ENCODE measurements around the gene PELI2. TPM values are rescaled to one million over a fixed set of nuclear protein-coding genes. Genes with fewer than 3 reads are reported as not detected.

The PELI2 gene
- total RNA-seq, 1 experiment from 2014 or later: 19.5 TPM

GRCh38 chr14:56133547-56133946 is 15.3 kb downstream of the PELI2 start:
- H3K27ac Mint-ChIP-seq (ENCODE audit: unreplicated experiment): no peak overlapping the region
- H3K4me3 Mint-ChIP-seq (ENCODE audit: low read depth, unreplicated experiment): no peak overlapping the region
- H3K9me3 Mint-ChIP-seq (ENCODE audit: low read depth, unreplicated experiment): no peaks in the 10 kb centered on the region
- peaks cover 4% of the 10 kb centered on the region for H3K36me3 Mint-ChIP-seq (ENCODE audit: insufficient read depth, unreplicated experiment)
- no TSS peak for BruUV-seq (replicated peaks)
- H3K27me3 Mint-ChIP-seq (ENCODE audit: unreplicated experiment): no peaks in the 10 kb centered on the region
- intact Hi-C loops (cut with micrococcal nuclease; ENCODE audit: unreplicated experiment): no loop called here
- DNase-seq: no peak
- CTCF ChIA-PET: no interaction called here
- peaks cover 31% of the 10 kb centered on the region for H3K4me1 Mint-ChIP-seq (ENCODE audit: low read depth, unreplicated experiment)
- TF ChIP-seq, protein P1, sequence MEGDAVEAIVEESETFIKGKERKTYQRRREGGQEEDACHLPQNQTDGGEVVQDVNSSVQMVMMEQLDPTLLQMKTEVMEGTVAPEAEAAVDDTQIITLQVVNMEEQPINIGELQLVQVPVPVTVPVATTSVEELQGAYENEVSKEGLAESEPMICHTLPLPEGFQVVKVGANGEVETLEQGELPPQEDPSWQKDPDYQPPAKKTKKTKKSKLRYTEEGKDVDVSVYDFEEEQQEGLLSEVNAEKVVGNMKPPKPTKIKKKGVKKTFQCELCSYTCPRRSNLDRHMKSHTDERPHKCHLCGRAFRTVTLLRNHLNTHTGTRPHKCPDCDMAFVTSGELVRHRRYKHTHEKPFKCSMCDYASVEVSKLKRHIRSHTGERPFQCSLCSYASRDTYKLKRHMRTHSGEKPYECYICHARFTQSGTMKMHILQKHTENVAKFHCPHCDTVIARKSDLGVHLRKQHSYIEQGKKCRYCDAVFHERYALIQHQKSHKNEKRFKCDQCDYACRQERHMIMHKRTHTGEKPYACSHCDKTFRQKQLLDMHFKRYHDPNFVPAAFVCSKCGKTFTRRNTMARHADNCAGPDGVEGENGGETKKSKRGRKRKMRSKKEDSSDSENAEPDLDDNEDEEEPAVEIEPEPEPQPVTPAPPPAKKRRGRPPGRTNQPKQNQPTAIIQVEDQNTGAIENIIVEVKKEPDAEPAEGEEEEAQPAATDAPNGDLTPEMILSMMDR (IDR thresholded peaks at IDR 0.05; ENCODE audit: unreplicated experiment): no peak

- Mint-ChIP-seq H3K27me3 (ENCODE audit: unreplicated experiment) (no peaks in the 10 kb centered on the region), H3K4me3 (ENCODE audit: low read depth, unreplicated experiment) (no peak overlapping the region), H3K4me1 (ENCODE audit: low read depth, unreplicated experiment) (peaks cover 31% of the 10 kb centered on the region), H3K27ac (ENCODE audit: unreplicated experiment) (no peak overlapping the region), H3K9me3 (ENCODE audit: low read depth, unreplicated experiment) (no peaks in the 10 kb centered on the region), H3K36me3 (ENCODE audit: insufficient read depth, unreplicated experiment) (peaks cover 4% of the 10 kb centered on the region)
- CTCF ChIA-PET: interaction anchor here (0.7 kb wide), 1 partner anchor 125 kb away, joined by 3 read pairs; no protein-coding TSS in a partner anchor
- BruUV-seq (replicated peaks): no TSS peak
- no peak for DNase-seq
- intact Hi-C loops (cut with micrococcal nuclease; ENCODE audit: unreplicated experiment): no loop called here
- TF ChIP-seq, protein P1 (IDR thresholded peaks at IDR 0.05; ENCODE audit: unreplicated experiment): no peak
These were observed 16.8 kb downstream of the PELI2 start for GRCh38 chr14:56135001-56135400.

DNA sequence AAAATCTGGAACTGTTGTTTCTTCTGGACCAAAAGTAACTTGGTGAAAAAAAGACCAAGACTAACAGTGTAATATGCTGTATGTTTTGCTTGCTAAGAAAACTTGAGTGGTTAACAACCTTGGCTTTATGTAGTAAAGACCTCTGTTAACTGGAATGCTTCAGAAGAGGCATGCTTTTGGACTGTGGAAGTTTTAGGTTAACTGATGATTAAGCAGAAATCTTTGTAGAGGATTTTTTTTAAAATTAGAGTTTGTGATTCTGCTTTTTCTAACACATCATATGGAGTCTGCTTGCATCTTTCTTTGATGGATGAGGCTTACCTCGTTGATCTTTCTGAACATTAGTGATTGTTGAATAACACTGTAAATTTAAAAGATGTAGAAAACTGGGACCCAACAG is 17.5 kb downstream of the PELI2 start:
- Mint-ChIP-seq H3K36me3 (ENCODE audit: insufficient read depth, unreplicated experiment) (peaks cover 4% of the 10 kb centered on the region), H3K27me3 (ENCODE audit: unreplicated experiment) (no peaks in the 10 kb centered on the region), H3K4me1 (ENCODE audit: low read depth, unreplicated experiment) (peaks cover 29% of the 10 kb centered on the region), H3K4me3 (ENCODE audit: low read depth, unreplicated experiment) (no peak overlapping the region), H3K9me3 (ENCODE audit: low read depth, unreplicated experiment) (no peaks in the 10 kb centered on the region), H3K27ac (ENCODE audit: unreplicated experiment) (no peak overlapping the region)
- intact Hi-C loops (cut with micrococcal nuclease; ENCODE audit: unreplicated experiment): no loop called here
- CTCF ChIA-PET: interaction anchor here (0.7 kb wide), 1 partner anchor 125 kb away, joined by 3 read pairs; no protein-coding TSS in a partner anchor
- BruUV-seq (replicated peaks): no TSS peak
- no peak for DNase-seq
- TF ChIP-seq, protein P1 (IDR thresholded peaks at IDR 0.05; ENCODE audit: unreplicated experiment): no peak

DNA sequence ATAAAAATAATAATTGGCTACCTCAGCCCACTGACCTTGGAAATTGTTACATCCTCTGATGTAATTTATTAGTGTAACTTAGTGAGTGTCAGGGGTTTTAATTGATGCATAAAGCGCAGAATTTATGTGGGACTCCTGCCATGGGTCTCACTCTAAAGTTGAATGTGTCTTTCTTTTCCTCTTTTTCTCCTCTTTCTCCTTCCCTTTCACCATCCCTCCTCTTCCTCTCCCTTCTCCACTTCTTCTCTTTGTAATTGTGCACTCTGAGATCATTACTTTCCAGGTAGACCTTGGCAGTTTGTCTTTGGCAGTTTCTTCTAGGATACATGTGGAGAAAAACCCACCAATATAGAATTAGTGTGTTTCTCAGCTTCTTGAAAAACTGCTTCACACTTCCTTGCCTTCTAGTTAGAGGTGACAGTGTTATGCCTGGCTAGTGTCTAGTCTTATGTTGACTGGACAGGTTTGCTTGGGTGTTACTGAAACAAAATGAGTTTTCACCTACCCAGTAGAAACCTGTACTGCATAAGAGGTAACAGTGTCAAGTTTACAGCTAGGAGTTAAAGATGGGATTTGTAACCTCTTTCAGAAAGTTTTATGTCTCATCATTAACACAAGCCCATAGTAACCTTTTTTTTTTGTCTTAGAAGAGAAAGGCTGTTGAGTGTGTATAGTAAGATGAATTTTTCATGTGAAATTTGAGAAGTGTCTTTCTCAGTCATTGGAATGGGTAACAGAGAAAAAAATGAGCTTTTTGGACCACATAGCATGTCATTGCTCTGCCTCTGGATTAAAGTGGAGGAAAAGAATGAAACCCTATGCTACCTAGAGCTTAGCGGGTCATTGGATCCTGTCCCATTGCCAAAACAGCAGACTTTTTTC is 18.6 kb downstream of the PELI2 start:
- Mint-ChIP-seq H3K4me1 (ENCODE audit: low read depth, unreplicated experiment) (peaks cover 17% of the 10 kb centered on the region), H3K4me3 (ENCODE audit: low read depth, unreplicated experiment) (no peak overlapping the region), H3K36me3 (ENCODE audit: insufficient read depth, unreplicated experiment) (peaks cover 4% of the 10 kb centered on the region), H3K27me3 (ENCODE audit: unreplicated experiment) (no peaks in the 10 kb centered on the region), H3K9me3 (ENCODE audit: low read depth, unreplicated experiment) (no peaks in the 10 kb centered on the region), H3K27ac (ENCODE audit: unreplicated experiment) (no peak overlapping the region)
- DNase-seq: no peak
- intact Hi-C loops (cut with micrococcal nuclease; ENCODE audit: unreplicated experiment): no loop called here
- TF ChIP-seq, protein P1 (IDR thresholded peaks at IDR 0.05; ENCODE audit: unreplicated experiment): no peak
- BruUV-seq (replicated peaks): no TSS peak
- CTCF ChIA-PET: interaction anchor here (0.7 kb wide), 1 partner anchor 206 kb away, joined by 4 read pairs; no protein-coding TSS in a partner anchor
